Activated CD4-positive, alpha-beta T cell treated with anti-CD3 and anti-CD28 coated beads for 1 hour (primary cell): ENCODE data around the gene ATF1.
"Not testable (repeated sequence)": the region's sequence is repeated elsewhere in the genome, so short reads cannot be mapped to it uniquely, and the experiment has no call there.

Experiments
- DNase-seq: peaks from one replicate; pipeline ENCODE4 v3.0.0-alpha.2; 2020

Gene ATF1

DNA sequence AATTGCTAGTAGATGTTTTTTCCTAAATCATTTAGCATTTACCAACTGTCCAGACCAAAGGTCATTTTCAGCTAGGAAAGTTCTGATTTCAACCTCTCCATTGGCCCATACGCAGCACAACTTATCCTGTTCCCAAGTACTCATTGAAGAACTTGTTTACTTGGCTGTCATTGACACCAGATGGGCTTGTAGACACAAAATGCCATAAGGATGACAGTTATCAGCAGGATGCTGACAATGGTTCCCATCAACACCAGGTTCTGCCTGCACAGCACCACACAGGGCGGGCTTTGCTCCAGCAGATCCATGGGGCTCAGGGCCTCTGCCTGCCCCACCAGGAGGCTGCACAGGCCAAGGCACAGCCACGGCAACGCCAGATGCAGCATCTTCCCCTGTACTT lies 42.3 kb downstream of the ATF1 start:
- no peak for DNase-seq

GRCh38 chr12:50809131-50809530 lies 45.2 kb downstream of the ATF1 start:
- not testable (repeated sequence) for DNase-seq

DNA sequence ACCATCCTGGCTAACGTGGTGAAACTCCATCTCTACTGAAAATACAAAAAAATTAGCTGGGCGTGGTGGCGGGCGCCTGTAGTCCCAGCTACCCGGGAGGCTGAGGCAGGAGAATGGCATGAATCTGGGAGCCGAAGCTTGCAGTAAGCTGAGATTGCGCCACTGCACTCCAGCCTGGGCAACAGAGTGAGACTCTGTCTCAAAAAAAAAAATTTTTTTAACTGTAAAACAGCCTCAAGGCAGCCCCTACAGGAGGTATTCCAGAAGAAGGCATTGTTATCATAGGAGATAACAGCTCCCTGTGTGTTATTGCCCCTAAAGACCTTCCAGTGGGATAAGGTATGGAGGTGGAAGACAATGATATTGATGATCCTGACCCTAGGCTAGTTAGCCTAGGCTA lies 51.0 kb downstream of the ATF1 start:
- not testable (repeated sequence) for DNase-seq

GRCh38 chr12:50820177-50820576 lies 56.3 kb downstream of the ATF1 start:
- no peak for DNase-seq

- no peak for DNase-seq
These were observed 58.2 kb downstream of the ATF1 start for GRCh38 chr12:50822082-50822481.

DNA sequence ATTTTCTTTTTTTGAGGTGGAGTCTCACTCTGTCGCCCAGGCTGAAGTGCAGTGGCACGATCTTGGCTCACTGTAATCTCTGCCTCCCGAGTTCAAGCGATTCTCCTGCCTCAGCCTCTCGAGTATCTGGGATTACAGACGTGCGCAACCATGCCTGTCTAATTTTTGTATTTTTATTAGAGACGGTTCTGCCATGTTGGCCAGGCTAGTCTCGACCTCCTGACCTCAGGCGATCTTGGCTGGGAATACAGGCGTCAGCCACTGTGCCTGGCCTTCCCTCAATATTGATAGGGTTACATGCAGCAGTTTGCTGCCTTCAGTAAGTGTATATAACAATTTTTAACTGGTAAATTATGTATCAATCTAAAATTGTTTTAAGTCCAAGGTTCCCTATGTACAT lies 59.8 kb downstream of the ATF1 start:
- not testable (repeated sequence) for DNase-seq

GRCh38 chr12:50824914-50825313 lies 61.0 kb downstream of the ATF1 start:
- no peak for DNase-seq

DNA sequence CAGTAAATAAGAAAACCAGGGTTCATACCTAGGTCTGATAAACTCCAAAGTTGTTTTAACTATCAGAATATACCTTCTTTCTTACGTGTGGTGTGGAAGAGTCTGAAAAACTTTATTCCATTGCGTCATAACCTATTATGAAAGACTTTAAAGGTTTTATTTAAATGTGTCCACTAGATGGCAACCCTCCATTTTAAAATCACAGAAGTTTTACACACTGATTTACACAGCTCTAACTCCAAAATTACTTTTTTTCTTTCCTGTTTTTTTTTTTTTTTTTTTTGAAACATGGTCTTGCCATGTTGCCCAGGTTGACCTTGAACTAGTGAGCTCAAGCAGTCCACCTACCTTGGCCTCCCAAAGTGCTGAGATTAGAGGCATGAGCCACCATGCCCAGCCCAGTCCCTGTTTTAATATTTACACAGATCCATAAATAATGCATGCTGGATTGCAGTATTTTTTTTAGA lies 61.5 kb downstream of the ATF1 start:
- no peak for DNase-seq

GRCh38 chr12:50828121-50828520 lies 64.2 kb downstream of the ATF1 start:
- no peak for DNase-seq

- no peak for DNase-seq
These were observed 65.0 kb downstream of the ATF1 start for GRCh38 chr12:50828886-50829285.

DNA sequence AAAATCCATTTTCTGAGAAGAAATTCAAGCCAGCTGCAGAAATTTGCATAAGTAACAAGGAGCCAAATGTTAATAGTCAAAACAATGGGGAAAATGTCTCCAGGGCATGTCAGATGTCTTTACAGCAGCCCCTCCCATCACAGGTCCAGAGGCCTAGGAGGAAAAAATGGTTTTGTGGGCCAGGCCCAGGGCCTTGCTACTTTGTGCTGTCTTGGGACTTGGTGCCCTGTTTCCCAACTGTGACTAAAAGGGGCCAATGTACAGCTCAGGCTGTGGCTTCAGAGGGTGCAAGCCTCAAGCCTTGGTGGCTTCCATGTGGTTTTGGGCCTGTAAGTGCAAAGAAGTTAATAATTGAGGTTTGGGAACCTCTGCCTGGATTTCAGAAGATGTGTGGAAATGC lies 69.9 kb downstream of the ATF1 start:
- DNase-seq, result not testable (repeated sequence)

DNA sequence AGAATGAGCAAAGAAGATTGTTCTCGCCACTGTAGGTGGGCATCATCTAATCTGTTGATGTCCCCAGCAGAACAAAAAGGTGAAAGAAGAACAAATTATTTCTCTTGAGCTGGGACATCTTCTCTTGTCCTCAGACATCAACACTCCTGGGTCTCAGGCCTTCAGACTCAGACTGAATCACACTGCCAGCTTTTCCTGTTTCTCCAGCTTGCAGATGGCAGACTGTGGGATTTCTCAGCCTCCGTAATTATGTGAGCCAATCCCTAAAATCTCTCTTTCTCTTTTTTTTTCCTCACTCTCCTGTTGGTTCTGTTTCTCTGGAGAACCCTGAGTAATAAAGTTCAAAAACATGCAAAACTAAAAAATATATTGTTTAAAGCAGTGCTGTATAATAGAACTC lies 75.1 kb downstream of the ATF1 start:
- DNase-seq, result no peak

DNA sequence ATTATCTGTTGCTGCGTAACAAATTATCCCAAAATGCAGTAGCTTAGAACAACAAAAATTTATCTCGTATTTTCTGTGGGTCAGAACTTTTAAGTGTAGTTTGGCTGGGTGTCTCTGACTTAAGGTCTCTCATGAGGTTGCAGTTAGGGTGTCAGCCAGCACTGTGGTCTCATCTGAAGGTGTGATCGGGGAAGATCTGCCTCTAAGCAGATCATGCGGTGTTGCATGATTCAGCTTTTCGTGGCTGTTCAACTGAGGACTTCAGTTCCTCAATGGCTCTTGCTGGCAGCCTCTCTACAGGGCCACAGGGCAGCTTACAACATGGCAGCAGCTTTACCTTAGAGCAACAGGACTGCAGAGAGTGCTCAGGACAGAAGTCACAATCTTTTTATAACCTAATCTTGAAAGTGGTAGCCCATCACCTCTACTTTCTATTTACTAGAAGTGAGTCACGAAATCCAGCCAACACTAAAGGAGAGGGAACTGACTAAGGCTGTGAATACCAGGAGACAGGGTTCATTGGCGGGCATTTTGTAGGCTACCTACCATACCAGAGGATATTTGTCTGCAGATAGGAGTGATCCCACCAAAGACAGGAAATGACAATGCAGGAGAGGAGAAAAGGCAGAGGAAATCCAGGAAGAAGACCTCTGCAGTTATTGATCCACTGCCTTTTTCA lies 77.0 kb downstream of the ATF1 start:
- no peak for DNase-seq

GRCh38 chr12:50841716-50842531 lies 78.0 kb downstream of the ATF1 start:
- no peak for DNase-seq

- DNase-seq, result no peak
These were observed 79.0 kb downstream of the ATF1 start, which contains the start of gene TMPRSS12 for GRCh38 chr12:50842637-50843493. Gene TMPRSS12 (plus strand): TSS chr12:50842926. CDS start chr12:50842965, 39 bp downstream.

DNA sequence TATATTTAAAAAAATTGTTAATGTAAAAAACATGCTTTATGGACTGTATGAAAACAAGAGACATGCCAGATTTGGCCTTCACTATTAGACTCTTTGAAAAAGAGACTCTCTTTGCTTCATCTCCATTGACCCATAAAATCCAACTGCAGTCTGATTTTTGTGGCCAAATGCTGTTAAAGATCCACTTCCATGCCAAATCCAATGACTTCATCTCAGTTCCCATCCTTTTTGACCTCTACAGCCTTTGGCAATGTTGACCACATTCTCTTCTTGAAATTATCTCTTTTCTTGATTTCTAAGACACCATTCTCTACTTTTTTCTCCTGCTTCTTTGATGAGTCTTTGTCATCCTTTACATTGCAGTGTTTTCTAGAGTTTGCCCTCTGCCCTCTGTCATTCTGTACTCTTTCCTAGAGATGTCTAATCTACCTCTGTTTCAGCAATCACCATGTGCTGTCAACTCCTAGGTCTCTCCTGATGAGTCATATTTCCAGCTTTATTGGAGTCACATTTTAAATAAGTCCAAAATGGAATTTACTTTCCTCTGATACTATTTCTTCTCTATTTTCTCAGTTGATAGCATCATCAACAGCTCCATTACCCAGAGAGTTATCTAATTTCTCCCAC lies 81.2 kb downstream of the ATF1 start:
- no peak for DNase-seq

DNA sequence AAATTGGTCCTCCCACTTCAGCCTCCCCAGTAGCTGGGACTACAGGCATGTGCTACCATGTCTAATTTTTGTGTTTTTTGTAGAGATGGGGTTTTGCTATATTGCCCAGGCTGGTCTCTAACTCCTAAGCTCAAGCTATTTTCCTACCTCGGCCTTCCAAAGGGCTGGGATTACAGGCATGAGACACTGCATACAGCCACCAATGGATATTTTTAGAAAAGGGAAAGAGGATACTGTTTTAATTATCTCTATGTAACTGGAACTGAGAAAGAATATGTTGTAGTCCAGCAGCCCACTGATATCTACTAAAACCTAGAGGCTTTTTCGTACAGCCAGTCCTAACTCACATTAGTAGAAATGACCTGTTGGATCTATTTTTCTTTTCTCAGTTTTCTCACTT lies 85.1 kb downstream of the ATF1 start:
- no peak for DNase-seq

GRCh38 chr12:50855218-50855617 lies 91.3 kb downstream of the ATF1 start:
- DNase-seq, result not testable (repeated sequence)

GRCh38 chr12:50855679-50856078 lies 91.8 kb downstream of the ATF1 start:
- DNase-seq, result not testable (repeated sequence)

DNA sequence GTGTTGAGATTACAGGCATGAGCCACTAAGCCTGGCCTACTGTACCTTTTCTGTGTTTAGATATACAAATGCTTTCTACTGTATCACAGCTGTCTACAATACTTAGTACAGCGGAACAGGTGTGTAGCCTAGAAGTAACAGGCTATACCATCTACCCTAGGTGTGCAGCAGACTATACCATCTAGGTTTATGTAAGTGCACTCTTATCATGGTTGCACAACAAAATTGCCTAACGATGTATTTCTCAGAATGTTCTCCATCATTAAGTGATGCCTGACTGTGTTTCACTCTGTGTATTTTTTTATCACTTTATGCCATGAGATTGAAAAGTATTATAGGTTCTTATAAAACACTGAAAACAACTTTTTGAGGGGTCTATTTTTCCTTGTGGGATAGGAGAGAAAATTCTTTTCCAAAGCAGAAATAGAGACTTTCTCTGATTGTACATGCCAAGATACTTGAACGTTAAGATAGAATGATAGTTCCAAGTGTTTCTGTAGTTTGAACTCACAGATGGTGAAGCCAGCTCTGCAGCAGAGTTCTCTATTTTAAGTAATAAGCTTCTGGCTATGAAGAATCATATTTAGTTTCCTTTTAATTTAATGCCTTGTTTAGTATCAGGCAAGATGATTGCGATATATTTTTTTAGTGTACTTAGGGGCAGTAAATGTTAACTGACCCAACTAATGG lies 95.9 kb downstream of the ATF1 start:
- no peak for DNase-seq

- no peak for DNase-seq
These were observed 98.4 kb downstream of the ATF1 start for GRCh38 chr12:50862316-50862715.

DNA sequence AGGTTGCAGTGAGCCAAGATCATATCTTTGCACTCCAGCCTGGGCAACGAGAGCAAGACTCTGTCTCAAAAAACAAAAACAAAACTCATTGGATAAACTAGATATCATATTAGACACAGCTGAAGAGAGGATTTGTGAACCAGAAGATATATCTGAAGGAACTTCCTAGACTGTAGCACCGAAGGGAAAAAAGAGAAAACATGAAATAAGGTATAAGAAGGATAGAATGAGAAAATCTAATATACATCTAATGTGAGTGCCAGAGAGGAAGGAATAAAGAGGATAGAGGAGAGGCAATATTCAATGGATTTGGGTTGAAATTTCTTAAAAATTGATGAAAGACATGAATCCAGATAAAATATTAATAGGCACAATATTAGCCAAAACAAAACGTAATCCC lies 101.4 kb downstream of the ATF1 start:
- no peak for DNase-seq
